A549 (cell line): ENCODE results near the gene PIPOX. TPM values are rescaled to one million over a fixed set of nuclear protein-coding genes. Genes with fewer than 3 reads are reported as not detected.

Experiments
- ATAC-seq, 2 experiments: fragments of 200-7000 bp in 1 of 2; fragments of >200 bp in 1 of 2; cut with Nextera tagmentation in 1 of 2; cut with Tn5 transposase in 1 of 2; 3 replicates each; pipeline versions ENCODE4 v1.8.0 to v1.9.1; 2018 to 2020; ENCODE audit warnings: mild to moderate bottlenecking in 1 of 2, moderate library complexity in 1 of 2
- CTCF ChIA-PET: fragments of 300-600 bp; sonication (Branson Sonifier 250); formaldehyde crosslinking; extraction: SDS; loops from one replicate; lab custom pipeline; 2021; ENCODE audit warnings: antibody characterized with exemption, inconsistent platforms; lab: Yijun Ruan, JAX
- POLR2A ChIA-PET: fragments of 350-600 bp; formaldehyde crosslinking; extraction: SDS; loops from one replicate; lab custom pipeline; 2021; ENCODE audit warnings: antibody characterized with exemption, inconsistent platforms; lab: Yijun Ruan, JAX
- DNase-seq, 2 experiments: peaks; one replicate each; pipeline versions ENCODE4 v3.0.0 to v3.0.0-alpha.2; 2011 to 2016; ENCODE audit warnings: low read depth in 1 of 2, low spot score in 1 of 2
- FAIRE-seq: peaks from 2 replicates; lab custom pipeline; 2011; peaks lifted over from hg19 to GRCh38; lab: Jason Lieb, UNC
- H3K27ac ChIP-seq, 2 experiments: fragments of >200 bp; sonication (Bioruptor Twin); formaldehyde crosslinking; 3 replicates each; pipeline ENCODE4 v1.5.1; 2016 to 2017
- H3K4me1 ChIP-seq: fragments of >200 bp; sonication (Bioruptor Twin); formaldehyde crosslinking; 3 replicates; pipeline ENCODE4 v1.6.1; 2016
- H3K4me2 ChIP-seq: fragments of >200 bp; sonication (Bioruptor Twin); formaldehyde crosslinking; 3 replicates; pipeline ENCODE4 v1.6.1; 2016
- H3K4me3 ChIP-seq: fragments of >200 bp; sonication (Bioruptor Twin); formaldehyde crosslinking; 3 replicates; pipeline ENCODE4 v1.5.1; 2016
- H3K9me3 ChIP-seq: fragments of >200 bp; sonication (Bioruptor Twin); formaldehyde crosslinking; 3 replicates; pipeline ENCODE4 v1.6.1; 2016
- CHD2 ChIP-seq: fragments of 150-350 bp; IDR thresholded peaks from 2 replicates; pipeline ENCODE4 v1.6.1; 2014; ENCODE audit warnings: low read length; ENCODE audit not compliant: partially characterized antibody
- EHF ChIP-seq: fragments of 250-450 bp; sonication (Bioruptor Pico); IDR thresholded peaks from 2 replicates; pipeline ENCODE4 v1.5.0; 2020; ENCODE audit warnings: mild to moderate bottlenecking
- EHMT2 ChIP-seq: fragments of 200-600 bp; sonication (generic); IDR thresholded peaks from 2 replicates; pipeline ENCODE4 v1.6.1; 2016; ENCODE audit warnings: antibody characterized with exemption, low read depth, mild to moderate bottlenecking, moderate library complexity
- ESRRA ChIP-seq: fragments of 150-350 bp; IDR thresholded peaks from 2 replicates; pipeline ENCODE4 v1.6.1; 2014; ENCODE audit warnings: mild to moderate bottlenecking, low read length, borderline replicate concordance
- FOSL2 ChIP-seq, 2 experiments: fragments of 450-650 bp in 1 of 2; fragments of >200 bp in 1 of 2; sonication (Bioruptor Twin) in 1 of 2; formaldehyde crosslinking; IDR thresholded peaks; 2 replicates each; pipeline versions ENCODE4 v1.5.0 to v1.6.1; 2016 to 2020; ENCODE audit warnings: mild to moderate bottlenecking in 1 of 2, moderate library complexity in 1 of 2
- FOXS1 ChIP-seq: fragments of 250-450 bp; sonication (Bioruptor Pico); IDR thresholded peaks from 2 replicates; pipeline ENCODE4 v1.5.0; 2020; ENCODE audit warnings: mild to moderate bottlenecking, moderate library complexity
- HDAC2 ChIP-seq: fragments of 200-600 bp; sonication (generic); IDR thresholded peaks from 2 replicates; pipeline ENCODE4 v1.6.1; 2016
- HEYL ChIP-seq: fragments of 250-450 bp; sonication (Bioruptor Pico); IDR thresholded peaks from 2 replicates; pipeline ENCODE4 v1.8.0; 2021; ENCODE audit warnings: mild to moderate bottlenecking, moderate library complexity
- JUNB ChIP-seq: fragments of >200 bp; sonication (Bioruptor Twin); formaldehyde crosslinking; IDR thresholded peaks from 2 replicates; pipeline ENCODE4 v1.6.1; 2016
- KDM1A ChIP-seq: fragments of 200-600 bp; sonication (generic); IDR thresholded peaks from 2 replicates; pipeline ENCODE4 v1.6.1; 2016; ENCODE audit warnings: low read depth, mild to moderate bottlenecking
- MAFK ChIP-seq: fragments of 450-650 bp; IDR thresholded peaks from 2 replicates; pipeline ENCODE4 v1.6.1; 2014; ENCODE audit not compliant: partially characterized antibody
- MAZ ChIP-seq: fragments of 150-350 bp; IDR thresholded peaks from 2 replicates; pipeline ENCODE4 v1.6.1; 2014; ENCODE audit warnings: antibody characterized with exemption, low read depth, low read length, borderline replicate concordance
- NFE2L2 ChIP-seq: fragments of 150-350 bp; conservative IDR thresholded peaks from 2 replicates; pipeline ENCODE4 v1.6.1; 2014; ENCODE audit warnings: low read length
- NR3C1 ChIP-seq: fragments of >200 bp; sonication (Bioruptor Twin); formaldehyde crosslinking; IDR thresholded peaks from 3 replicates; pipeline ENCODE4 v1.6.1; 2017
- RCOR1 ChIP-seq: fragments of 150-350 bp; IDR thresholded peaks from 2 replicates; pipeline ENCODE4 v1.6.1; 2014; ENCODE audit warnings: antibody characterized with exemption, low read length, low read depth
- TP53 ChIP-seq: fragments of 250-450 bp; sonication (Bioruptor Pico); IDR thresholded peaks from 2 replicates; pipeline ENCODE4 v1.5.0; 2021; ENCODE audit warnings: mild to moderate bottlenecking, moderate library complexity
- ZFP36 ChIP-seq: fragments of 450-650 bp; IDR thresholded peaks from 2 replicates; pipeline ENCODE4 v1.6.1; 2014; ENCODE audit warnings: borderline replicate concordance; ENCODE audit not compliant: partially characterized antibody
- ZNF302 ChIP-seq: fragments of 250-450 bp; sonication (Bioruptor Pico); IDR thresholded peaks from 2 replicates; pipeline ENCODE4 v1.9.0; 2021; ENCODE audit warnings: inconsistent platforms, mild to moderate bottlenecking, moderate library complexity
- ZSCAN20 ChIP-seq: fragments of 250-450 bp; sonication (Bioruptor Pico); IDR thresholded peaks from 2 replicates; pipeline ENCODE4 v1.8.0; 2022; ENCODE audit warnings: mild to moderate bottlenecking, moderate library complexity
- WGBS: methylation state at CpG from one replicate; pipeline ENCODE4 v1.1.6; 2017; ENCODE audit errors: missing lambda C conversion rate; 5-methylcytosine and 5-hydroxymethylcytosine counted together
- polyA plus RNA-seq, 4 experiments: library from polyadenylated mRNA; depleted of rRNA in 3 of 4; stranded (reverse); fragments of >200 nt; fragmentation: RNase III in 1 of 4; extraction: RNeasy Plus Mini Kit Qiagen cat#74134 plus additional on column Dnase treatment in 1 of 4; gene quantifications; 2 replicates in 3 of 4; 3 replicates in 1 of 4; pipeline ENCODE4 v1.2.3, GENCODE V29; 2011 to 2017
- TF ChIP-seq, protein P1 (sequence below): fragments of >200 bp; sonication (Bioruptor Twin); formaldehyde crosslinking; IDR thresholded peaks from 2 replicates; pipeline ENCODE4 v1.6.1; 2016
- TF ChIP-seq, protein P2 (sequence below): fragments of 250-450 bp; sonication (Bioruptor Pico); IDR thresholded peaks from 2 replicates; pipeline ENCODE4 v1.5.0; 2021; ENCODE audit warnings: mild to moderate bottlenecking, moderate library complexity, borderline replicate concordance

Gene PIPOX
- polyA plus RNA-seq, 2 of the 4 experiments (the other 2 are of a cell fraction) = 0.39 to 0.94 TPM

DNA sequence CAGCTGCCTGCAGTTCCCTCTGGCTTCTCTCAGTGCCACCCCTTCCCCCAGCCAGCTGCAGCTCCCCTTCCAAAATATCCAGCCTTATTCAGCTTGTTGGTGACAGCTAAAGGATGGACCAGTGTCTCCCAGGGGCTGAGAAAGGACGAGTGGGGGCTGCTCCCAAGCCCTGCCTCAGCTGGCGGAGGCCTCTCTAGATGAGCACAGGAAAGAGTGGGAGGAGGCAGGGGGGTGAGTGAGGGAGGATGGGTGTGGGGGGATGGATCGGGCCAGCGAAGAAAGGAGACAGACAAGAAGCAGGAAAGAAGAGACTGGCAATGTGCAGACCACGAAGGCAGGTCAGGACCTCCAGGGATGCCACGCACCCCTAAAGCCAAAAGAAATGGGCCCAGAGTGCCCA, 17.5 kb downstream of the PIPOX start:
- TF ChIP-seq HEYL (CRISPR knock-in tag) = no peak
- no peak for FAIRE-seq
- DNase-seq = no peak
- no peak overlapping the region for H3K4me3 ChIP-seq
- H3K4me2 ChIP-seq = no peak overlapping the region
- peaks cover 7% of the 10 kb centered on the region for H3K4me1 ChIP-seq
- no peak for ATAC-seq
- CTCF ChIA-PET = interaction anchor here (1.4 to 2.1 kb wide), 3 partner anchors 10 to 120 kb away, joined by 3 to 5 read pairs (median 4); partner anchors contain the start of gene MYO18A
- H3K27ac ChIP-seq = no peak overlapping the region
- H3K9me3 ChIP-seq = no peaks in the 10 kb centered on the region
- WGBS = 71% methylated on average over 6 of the region's 6 CpGs
- POLR2A ChIA-PET = no interaction called here

DNA sequence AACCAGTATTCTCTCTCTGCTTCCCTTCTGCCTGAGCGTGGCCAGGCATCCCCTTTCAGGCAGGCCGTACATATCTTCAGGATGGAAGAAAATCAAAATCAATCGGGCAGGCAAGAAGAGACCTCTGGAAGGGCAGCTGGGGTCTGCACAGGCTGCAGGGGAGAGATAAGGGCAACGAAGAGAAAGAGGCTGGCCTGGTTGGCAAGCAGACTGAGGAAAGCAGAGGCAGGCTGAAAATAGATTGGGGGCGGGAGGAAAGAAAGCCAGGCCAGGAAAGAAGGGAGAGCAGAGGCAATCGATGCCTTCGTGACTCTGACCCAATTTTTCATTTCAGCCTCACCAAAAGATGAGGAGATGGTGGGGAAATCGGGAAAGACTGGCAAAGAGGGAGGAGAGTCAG, 18.1 kb downstream of the PIPOX start:
- Histone ChIP-seq H3K4me3 (no peak overlapping the region), H3K4me1 (peaks cover 7% of the 10 kb centered on the region), H3K9me3 (no peaks in the 10 kb centered on the region), H3K4me2 (no peak overlapping the region), H3K27ac (no peak overlapping the region)
- DNase-seq = no peak
- 67% methylated on average over 8 of the region's 8 CpGs for WGBS
- no peak for ATAC-seq
- TF ChIP-seq NFE2L2 = no peak
- TF ChIP-seq ZSCAN20 (CRISPR knock-in tag) = no peak
- no peak for TF ChIP-seq EHMT2
- no peak for TF ChIP-seq KDM1A
- TF ChIP-seq, protein P1, sequence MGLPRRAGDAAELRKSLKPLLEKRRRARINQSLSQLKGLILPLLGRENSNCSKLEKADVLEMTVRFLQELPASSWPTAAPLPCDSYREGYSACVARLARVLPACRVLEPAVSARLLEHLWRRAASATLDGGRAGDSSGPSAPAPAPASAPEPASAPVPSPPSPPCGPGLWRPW = no peak
- TF ChIP-seq FOXS1 = no peak
- TF ChIP-seq TP53 (CRISPR knock-in tag) = no peak
- TF ChIP-seq, protein P2, sequence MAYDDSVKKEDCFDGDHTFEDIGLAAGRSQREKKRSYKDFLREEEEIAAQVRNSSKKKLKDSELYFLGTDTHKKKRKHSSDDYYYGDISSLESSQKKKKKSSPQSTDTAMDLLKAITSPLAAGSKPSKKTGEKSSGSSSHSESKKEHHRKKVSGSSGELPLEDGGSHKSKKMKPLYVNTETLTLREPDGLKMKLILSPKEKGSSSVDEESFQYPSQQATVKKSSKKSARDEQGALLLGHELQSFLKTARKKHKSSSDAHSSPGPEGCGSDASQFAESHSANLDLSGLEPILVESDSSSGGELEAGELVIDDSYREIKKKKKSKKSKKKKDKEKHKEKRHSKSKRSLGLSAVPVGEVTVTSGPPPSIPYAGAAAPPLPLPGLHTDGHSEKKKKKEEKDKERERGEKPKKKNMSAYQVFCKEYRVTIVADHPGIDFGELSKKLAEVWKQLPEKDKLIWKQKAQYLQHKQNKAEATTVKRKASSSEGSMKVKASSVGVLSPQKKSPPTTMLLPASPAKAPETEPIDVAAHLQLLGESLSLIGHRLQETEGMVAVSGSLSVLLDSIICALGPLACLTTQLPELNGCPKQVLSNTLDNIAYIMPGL (CRISPR knock-in tag) = no peak
- no peak for TF ChIP-seq NR3C1
- TF ChIP-seq CHD2 = no peak
- TF ChIP-seq EHF (CRISPR knock-in tag) = no peak
- TF ChIP-seq FOSL2 (IDR thresholded peaks at IDR 0.05) = no peak
- TF ChIP-seq FOSL2 (CRISPR knock-in tag; IDR thresholded peaks at IDR 0.05) = no peak
- no peak for FAIRE-seq
- ChIA-PET POLR2A (no interaction called here), CTCF (interaction anchor here (1.5 to 2.1 kb wide), 4 partner anchors 9 to 108 kb away, joined by 3 to 5 read pairs (median 4); no protein-coding TSS in a partner anchor)

DNA sequence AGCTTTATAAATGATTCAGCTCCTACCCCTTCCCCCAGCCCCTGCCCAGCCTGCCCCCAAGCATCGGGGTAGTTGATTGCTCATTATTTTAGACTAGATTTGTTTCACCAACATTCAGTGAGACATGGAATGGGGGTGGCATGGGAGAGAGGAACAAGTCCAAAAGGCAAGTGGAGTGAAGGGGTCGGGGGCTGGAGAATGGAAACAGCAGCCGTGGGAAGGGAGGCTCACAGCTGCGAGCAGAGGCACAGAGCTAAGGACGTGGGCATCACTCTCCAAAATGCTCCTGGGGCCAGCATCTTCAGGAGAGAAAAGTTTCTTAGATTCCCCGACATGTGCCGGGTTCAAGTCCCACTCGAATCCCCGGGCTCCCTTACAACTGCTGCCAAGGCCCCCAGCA, 19.3 kb downstream of the PIPOX start:
- POLR2A ChIA-PET = no interaction called here
- FAIRE-seq (no peak), ATAC-seq (no peak)

DNA sequence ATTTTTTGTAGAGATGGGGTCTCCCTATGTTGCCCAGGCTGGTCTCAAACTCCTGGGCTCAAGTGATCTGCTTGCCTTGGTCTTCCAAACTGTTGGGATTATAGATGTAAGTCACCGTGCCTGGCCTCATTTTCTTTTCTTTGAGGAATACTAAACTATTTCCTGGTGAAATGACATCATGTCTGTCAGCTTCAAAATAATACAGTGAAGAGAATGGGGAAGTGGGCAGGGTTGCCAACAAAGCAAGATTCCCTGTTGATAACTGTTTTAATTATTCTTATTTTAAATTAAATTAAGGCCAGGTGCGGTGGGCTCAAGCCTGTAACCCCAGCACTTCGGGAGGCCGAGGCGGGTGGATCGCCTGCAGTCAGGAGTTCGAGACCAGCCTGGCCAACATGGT, 21.1 kb downstream of the PIPOX start:
- Histone ChIP-seq H3K4me1 (peaks cover 6% of the 10 kb centered on the region), H3K27ac (no peak overlapping the region), H3K9me3 (no peaks in the 10 kb centered on the region), H3K4me2 (no peak overlapping the region), H3K4me3 (no peak overlapping the region)
- 80% methylated on average over 7 of the region's 7 CpGs for WGBS
- no peak for TF ChIP-seq ZFP36
- TF ChIP-seq FOXS1 = no peak
- TF ChIP-seq JUNB = no peak
- ChIA-PET CTCF (interaction anchor here (0.6 to 1.9 kb wide), 9 partner anchors 8 to 88 kb away, joined by 3 to 9 read pairs (median 3); no protein-coding TSS in a partner anchor), POLR2A (no interaction called here)
- ATAC-seq (no peak), DNase-seq (no peak), FAIRE-seq (no peak)

More for the DNA sequence above, 19.3 kb downstream of the PIPOX start:
- H3K4me3 ChIP-seq = no peak overlapping the region
- DNase-seq = no peak
- TF ChIP-seq MAZ (no peak), MAFK (no peak), ESRRA (no peak), HDAC2 (no peak), CHD2 (no peak), RCOR1 (no peak), EHF (CRISPR knock-in tag) (no peak), ZNF302 (CRISPR knock-in tag) (no peak)
- no peak overlapping the region for H3K4me2 ChIP-seq
- WGBS = 77% methylated on average over 9 of the region's 9 CpGs
- H3K4me1 ChIP-seq = peaks cover 7% of the 10 kb centered on the region
- CTCF ChIA-PET = interaction anchor here (0.9 to 1.8 kb wide), 8 partner anchors 8 to 157 kb away, joined by 3 to 8 read pairs (median 3); partner anchors contain the start of gene MYO18A
- H3K9me3 ChIP-seq = no peaks in the 10 kb centered on the region
- H3K27ac ChIP-seq = no peak overlapping the region
